Posterior vena cava (tissue), 2 donors: ENCODE results near the gene EOLA2. TPM values are rescaled to one million over a fixed set of nuclear protein-coding genes. Genes with fewer than 3 reads are reported as not detected.
"Not testable (repeated sequence)": the region's sequence is repeated elsewhere in the genome, so short reads cannot be mapped to it uniquely, and the experiment has no call there.

Experiments
- DNase-seq: peaks from one replicate; pipeline ENCODE4 v3.0.0-alpha.2; 2020; ENCODE audit warnings: low spot score
- intact Hi-C, 2 donors: fragments of 100-400 bp; cut with DNase I; formaldehyde crosslinking; loops; one replicate each; pipeline versions ENCODE4 v1.14.1 to v1.14.2; 2022 to 2023
- long read RNA-seq, 2 donors: library from polyadenylated mRNA; unstranded; transcript quantifications; one replicate each; pipeline ENCODE4 v2.0.0, GENCODE V29; 2020 to 2021
- total RNA-seq, 2 donors: library from RNA; stranded (reverse); fragmentation: NEBNext Ultra II Directional; extraction: Animal tissue kit (Norgen Biotek cat#: 25700); gene quantifications; one replicate each; pipeline ENCODE4 v1.2.1, GENCODE V29; 2021
- donor health status: DM: yes; HTN: yes; CAD: no.
- donor health status: DM: yes; HTN: yes; CAD: no.

The EOLA2 gene
- total RNA-seq, result 10 to 100 TPM; 21.5 to 23.0 TPM
- long read RNA-seq, donor 1, partial matches to known transcripts, result 0 of 5 reads
- long read RNA-seq, donor 1, other reads (novel, unspliced or antisense), result 1 of 5 reads
- long read RNA-seq, donor 2, transcript CXorf40B-205 (6 exons, 1,440 nt), result minor isoform, 9 of 39 reads
- long read RNA-seq, donor 2, transcript CXorf40B-203 (5 exons, 1,653 nt), result major isoform, 19 of 39 reads
- long read RNA-seq, donor 2, partial matches to known transcripts, result 1 of 39 reads
- long read RNA-seq, donor 2, other reads (novel, unspliced or antisense), result 8 of 39 reads

DNA sequence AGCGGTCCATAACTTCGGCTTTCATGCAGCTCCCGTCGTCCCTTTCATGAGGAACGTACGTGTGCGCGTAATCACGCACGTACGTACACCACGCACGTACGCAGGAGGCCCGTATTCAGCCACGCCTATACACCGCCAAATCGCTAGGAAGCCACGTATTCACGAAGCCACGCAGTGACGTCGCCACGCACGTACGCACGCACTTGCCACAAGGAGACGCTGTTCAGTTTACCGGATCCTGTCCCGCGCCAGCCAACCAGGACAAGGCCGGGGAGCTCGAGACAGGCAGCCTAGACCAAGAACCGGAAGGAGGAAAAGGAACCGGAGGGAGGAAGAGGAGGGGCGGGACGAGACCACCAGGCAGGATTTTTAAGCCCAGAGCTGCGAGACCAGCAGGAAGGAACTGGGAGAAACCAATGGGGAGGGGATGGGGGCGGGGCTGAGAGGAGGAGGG, at the start of gene EOLA2:
Gene EOLA2 (minus strand): TSS at position 65 of the 454 bp plus-strand sequence. CDS start 4,617 bp downstream, outside the sequence.
- intact Hi-C loops, result no loop called here
- peak; percentile 99 for DNase-seq

DNA sequence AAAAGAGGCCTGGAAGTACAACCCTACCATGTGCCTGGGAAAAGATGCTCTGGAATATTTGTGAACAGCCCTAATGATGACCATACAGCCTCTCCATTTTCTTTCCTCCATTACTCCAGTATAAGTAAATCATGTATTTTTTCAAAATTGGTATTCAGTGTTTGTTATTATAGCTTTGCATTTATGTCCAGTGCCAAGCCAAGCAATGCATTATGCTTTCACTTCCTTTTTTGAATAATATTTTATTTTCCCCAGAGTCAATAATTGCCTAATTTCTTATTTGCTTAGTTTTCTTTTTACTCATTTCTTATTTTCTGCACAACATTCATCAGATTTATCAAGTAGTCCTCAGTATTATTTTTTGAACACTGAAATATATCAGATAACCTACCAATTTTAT, 49.3 kb upstream of the EOLA2 start:
- intact Hi-C loops, result no loop called here
- no peak for DNase-seq

DNA sequence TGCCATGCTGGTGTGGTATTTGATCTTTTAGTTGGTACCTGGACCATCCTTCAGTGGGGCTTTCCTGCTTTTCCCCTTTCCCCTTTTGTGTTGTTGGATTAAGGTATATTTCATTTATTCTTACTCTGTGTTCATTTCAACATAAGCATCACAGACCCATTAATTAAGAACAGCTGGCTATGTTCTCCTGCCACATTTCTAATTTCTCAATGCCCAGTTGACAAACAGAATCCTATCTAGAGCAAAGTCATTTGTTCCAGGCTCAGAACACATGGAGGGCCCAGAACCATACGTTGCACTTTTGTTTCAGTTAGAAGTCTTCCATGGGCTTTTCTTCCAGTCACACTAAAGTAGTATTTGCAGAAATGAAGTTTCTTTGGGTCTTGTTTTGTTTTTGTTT, 46.1 kb upstream of the EOLA2 start:
- intact Hi-C loops, result no loop called here

DNA sequence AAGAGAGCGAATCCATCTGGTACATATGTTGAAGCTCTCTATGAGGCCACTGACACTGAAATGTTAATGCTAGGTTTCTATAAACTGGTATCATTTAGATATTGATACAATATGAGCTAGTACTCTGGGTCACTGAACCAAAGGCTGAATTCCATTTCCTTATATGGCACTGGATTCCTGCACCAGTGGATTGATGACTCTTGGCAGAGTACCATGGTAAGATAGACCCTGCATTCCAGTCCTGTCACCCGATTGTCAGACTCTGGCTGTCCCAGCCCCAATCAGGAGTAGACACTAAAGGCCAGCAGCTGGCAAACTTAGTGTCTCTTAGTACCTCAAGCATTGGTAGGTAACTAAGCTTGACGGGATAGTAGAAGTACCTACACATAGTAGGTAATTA, 44.0 kb upstream of the EOLA2 start:
- intact Hi-C loops, result no loop called here

More for the DNA sequence above, 46.1 kb upstream of the EOLA2 start:
- no peak for DNase-seq

DNA sequence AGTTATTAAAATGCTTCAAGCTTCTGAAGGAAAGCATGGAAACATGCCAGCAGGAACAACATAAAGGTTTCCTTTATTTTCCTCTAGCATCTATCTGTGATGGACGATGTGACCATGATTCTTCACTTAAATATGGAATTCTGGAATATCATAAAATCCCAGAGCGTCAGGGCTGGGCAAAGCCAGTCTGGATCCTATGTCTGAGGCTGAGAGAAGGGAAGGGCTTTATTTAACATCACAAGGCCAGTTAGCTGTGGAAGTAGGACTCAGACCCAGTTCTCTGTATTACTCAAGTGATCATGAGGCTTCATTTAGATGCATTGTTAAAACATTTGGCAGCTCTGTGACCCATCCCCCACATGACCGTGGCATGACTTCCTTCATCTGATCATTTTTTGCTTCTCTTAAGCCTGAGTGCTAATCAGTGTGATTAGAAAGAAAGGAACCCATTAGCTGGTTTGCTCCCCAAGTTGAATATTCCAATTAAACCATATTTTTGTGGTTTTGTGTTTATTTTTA, 40.9 kb upstream of the EOLA2 start:
- intact Hi-C loops, result no loop called here
- DNase-seq, result no peak

More for the DNA sequence above, 44.0 kb upstream of the EOLA2 start:
- no peak for DNase-seq

DNA sequence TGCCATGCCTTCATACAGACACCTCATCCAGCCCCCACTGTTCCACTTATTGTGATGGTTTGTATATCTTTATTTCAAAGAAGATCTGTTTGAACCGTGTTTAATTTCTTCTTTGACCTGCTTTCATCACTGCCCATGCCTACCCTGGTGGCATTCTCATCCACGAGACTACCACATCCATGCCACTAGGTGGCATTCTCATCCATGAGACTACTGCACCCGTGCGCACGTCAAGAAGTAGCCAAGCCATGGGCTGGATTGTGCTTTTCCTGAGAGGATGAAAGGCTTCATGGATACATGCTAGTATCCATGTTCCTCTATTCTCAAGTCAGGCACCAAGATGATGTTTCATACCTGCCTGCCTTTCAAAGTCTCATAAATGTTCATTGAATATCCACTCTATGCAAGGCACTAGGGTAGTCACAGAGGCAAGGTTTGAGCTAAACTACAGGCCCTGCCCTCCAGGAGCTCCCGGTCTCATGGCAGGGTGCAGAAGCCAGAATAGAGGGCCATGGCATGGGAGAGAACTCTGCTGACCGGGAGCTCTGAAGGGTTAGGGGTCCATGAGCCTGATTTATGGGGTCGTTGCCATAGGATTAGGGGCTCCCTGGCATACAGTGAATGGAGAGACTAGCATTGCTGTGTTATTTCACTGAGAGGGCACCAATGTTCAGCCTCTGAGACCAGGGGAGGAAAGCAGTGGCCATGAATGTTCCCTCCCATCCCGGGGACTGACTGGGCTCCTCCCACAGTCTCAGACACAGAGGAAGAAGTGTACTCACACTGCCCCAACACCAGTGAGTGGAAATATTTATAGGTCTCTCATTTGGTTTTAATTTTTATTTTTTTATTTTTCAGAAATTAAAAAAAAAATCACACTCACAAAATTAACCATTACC, 24.8 kb upstream of the EOLA2 start:
- no peak for DNase-seq
- intact Hi-C loops, result loop anchor here in 1 of 2 donors (5.0 kb wide), 1 partner anchor 524 kb away; no protein-coding TSS in a partner anchor

DNA sequence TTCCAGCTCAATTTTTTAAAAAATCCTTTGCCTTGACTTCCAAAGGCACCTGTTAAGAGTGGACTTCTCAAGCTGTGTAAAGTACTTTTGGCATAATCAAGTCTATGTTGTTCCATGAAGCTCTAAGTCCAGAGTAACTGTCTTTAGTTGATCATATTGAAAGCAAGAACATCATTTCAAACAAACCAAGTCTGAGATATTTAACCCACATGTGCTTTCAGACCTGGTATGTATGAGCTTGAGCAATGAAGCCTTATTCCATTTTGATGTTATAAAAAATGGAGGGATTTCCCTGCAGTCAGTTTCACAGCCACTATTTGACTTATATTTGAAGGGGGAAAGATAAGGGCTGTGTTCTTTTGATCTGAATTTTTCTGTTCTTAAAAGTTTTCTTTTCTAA, 23.7 kb upstream of the EOLA2 start:
- no peak for DNase-seq
- intact Hi-C loops, result loop anchor here in 1 of 2 donors (5.0 kb wide), 1 partner anchor 525 kb away; no protein-coding TSS in a partner anchor

DNA sequence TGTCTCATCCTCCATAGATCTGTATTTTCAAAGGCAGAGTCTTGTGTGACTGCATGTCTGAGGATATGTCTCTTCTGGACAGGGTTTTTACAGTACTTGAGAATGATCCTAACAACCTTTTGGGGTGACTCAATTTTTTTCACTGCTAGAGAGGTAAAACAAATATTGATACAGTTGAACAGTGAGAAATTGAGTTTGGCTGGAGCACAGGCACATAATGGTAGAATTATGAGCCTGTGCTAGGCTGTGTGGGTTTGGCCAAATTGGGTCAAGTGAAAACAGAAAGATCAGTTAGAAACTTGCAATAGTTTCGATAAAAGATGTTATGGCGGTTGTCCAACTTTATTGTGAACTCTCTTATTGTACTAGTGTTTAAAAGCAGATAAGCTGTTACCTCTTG, 23.3 kb upstream of the EOLA2 start:
- intact Hi-C loops, result loop anchor here in 1 of 2 donors (5.0 kb wide), 1 partner anchor 526 kb away; no protein-coding TSS in a partner anchor
- no peak for DNase-seq

DNA sequence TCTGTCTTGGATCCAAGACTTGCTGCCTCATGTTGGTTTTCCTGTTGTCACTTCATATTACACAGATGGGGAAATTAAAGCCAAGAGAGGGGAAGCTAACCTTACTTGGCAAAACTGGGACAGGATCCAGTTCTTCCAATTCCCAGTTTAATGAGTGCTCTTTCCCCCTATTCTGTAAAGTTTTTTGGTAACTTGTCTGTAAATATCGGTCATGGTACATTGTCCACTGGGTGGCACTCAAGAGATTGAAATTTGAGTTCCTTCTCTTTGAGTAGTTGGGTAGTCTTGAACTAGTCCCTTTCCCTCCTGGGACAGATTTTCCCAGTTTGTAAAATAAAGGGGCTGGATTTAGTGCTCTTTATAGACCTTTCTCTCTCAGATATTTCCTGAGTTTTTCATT, 12.4 kb upstream of the EOLA2 start:
- intact Hi-C loops, result loop anchor here in 1 of 2 donors (10.0 kb wide), 2 partner anchors 414 to 744 kb away; partner anchors contain the start of genes MAMLD1 and MTMR1
- DNase-seq, result no peak

DNA sequence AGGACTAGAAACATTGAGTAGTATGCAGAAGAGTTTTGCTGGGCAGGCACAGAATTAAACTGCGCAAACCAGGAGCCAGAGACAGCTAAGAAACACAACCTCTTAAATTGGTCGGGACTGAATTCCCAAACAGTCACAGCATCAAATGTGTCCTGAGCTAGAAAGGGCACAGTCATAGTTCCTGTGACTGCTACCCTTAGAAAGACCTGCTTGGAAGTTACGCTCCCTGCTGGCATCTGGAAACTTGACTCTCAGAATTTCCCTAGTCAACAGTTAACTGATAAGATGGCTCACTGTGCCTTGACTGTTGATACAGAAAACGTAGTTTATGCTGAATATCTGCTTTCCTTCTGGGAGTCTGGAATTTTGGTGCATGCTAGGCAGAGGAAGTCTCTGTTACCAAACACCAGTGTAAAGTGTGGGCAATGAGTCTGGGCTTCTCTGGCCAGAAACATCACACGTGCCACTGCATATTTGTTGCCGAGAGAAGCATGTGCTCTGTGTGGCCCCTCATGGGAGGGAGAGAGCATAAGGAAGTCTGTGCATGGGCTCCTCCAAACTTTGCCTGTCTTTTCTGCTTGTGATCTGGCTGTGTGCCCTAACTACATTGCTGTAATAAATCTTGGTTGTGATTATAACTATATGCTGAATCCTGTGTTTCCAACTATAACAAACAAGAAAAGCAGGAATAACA, 11.6 kb upstream of the EOLA2 start:
- no peak for DNase-seq
- intact Hi-C loops, result loop anchor here in 1 of 2 donors (10.0 kb wide), 2 partner anchors 415 to 745 kb away; partner anchors contain the start of genes MAMLD1 and MTMR1

DNA sequence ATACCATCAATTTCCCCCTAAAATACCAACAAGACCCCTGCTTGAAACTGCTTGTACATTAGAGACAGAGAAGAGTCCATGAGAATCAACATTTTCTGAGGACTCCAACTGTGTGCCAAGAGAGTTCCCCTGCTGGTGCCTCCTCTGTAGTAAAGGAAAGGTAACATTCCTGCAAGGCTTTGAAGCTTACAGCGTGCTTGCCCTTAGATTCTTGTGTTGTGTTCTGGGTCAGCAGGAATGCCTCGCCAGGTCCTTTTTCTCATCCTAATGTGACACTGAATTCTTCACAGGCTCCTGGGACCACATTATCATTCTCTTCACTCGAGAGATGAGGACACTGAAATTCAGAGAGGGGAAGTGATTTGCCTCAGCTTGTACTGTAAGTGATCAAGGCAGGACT, 9.7 kb upstream of the EOLA2 start:
- intact Hi-C loops, result no loop called here
- no peak for DNase-seq

DNA sequence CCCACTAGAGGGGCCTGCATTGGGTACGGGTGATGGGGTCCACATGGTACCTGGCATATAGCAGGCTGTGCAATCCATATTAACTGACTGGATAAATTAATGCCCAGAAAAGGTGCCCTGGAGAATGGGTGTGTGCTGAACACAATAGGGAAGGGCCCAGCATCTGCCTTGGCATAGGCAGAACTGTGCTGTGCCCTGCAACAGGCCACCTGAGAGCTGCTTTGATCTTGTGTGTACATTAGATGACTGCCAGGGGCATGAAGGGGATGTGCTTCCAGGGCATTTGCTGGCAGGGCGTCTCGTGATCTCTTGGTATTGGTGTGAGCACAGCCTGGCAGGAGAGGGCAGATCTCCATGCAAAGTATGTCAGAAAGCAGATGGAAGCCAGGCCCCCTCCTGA, 8.6 kb upstream of the EOLA2 start:
- DNase-seq, intact Hi-C loops: not testable (repeated sequence)

DNA sequence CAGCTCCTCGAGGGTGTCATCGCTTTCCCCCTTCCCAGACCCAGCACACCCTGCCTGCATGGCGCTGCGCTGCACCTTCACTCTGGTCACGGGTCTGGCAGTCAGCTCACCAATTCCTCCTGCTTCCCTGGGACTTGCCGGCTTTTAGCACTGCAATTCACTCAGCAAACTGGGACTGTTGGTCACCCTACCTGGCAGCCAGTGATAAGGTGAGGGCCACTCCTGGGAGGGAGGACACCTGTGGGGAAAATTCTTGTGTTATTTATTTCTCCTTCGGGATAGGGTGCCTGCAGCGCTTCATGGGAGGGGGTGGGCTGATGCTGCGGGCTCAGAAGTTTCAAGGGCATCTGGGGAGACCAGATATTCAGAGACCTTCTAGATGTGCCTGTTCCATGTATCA, 7.5 kb upstream of the EOLA2 start:
- intact Hi-C loops, DNase-seq: not testable (repeated sequence)

DNA sequence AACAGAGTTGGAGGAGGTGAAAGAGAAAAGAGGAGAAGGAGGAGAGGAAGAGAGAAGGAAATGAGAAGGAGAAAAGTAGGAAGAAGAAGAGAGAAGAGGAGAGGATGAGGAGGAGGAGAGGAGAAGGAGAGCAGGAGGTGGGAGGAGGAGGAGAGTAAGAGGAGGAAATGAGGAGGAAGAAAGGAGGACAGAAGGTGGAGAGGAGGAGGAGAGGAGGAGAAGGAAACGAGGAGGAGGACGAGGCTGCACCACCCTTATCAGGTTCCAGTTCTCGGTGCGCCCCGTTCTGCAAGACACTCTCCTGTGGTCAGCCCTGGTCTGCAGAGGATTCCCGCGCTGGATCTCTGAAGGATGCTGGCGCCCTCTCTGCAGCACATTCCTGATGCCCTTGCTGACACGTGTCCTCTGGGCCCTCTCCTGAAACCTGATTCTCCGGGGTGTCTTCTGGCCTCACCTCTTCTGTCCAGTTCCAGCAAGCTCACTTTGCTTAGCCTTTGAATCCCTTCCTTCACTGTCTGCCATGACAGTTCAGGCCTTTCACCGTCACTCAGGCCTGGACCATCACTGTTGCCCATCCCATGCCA, 6.9 kb upstream of the EOLA2 start:
- intact Hi-C loops, result not testable (repeated sequence)

DNA sequence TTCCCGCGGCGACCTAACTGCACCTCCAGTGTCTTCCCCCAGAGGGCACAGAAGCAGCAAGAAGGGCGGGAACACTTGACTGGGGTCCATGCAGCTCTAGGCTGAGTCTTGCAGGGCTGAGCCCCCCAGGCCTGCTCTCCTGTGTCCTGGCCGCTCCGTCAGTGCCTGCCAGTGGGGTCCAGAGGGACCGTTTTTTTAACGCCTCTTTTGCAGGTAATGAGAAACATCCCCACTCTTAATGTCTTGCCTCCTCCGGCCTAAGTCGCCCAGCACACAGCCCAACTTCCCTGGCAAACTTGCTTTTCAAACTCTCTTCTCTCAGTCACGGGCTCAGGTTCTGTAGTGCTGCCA, 2.4 kb upstream of the EOLA2 start:
- DNase-seq, intact Hi-C loops: not testable (repeated sequence)

More for the DNA sequence above, 6.9 kb upstream of the EOLA2 start:
- peak; percentile 64 for DNase-seq

DNA sequence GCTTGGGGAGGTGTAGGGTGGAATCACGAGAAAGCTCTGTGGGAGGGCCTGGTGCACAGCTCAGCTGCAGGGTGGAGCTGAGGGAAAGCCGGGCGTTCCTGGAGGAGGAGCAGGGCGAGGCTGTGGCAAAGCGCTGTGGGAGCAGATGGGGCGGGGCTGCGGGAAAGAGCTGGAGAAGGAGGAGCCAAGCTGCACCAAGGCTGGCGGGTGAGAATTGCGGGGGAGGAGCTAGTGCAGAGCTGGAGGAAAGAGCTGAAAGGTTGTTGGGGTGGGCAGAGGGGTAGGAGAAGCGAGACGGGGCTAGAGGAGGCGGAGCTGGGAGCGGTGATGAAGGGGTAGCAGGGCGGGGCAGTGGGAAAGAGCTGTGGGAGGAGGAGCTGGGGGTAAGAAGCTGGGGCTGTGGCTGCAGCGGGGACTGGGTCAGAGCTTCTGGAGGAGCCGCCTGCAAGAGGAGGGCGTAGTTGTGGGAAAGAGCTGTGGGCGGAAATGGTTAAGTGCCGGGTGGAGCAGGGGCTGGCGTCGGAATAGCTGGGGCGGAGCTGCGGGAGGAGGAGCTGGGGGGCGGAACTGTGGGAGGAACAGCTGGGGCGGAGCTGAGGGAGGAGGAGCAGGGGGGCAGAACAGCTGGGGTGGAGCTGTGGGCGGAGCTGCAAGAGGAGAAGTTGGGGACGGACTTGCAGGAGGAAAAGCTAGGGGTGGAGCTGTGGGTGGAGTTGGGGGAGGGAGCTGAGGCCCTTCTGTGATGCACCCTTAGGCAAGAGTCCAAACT, 1.8 kb upstream of the EOLA2 start:
- DNase-seq, result peak; percentile 98
- intact Hi-C loops, result no loop called here

DNA sequence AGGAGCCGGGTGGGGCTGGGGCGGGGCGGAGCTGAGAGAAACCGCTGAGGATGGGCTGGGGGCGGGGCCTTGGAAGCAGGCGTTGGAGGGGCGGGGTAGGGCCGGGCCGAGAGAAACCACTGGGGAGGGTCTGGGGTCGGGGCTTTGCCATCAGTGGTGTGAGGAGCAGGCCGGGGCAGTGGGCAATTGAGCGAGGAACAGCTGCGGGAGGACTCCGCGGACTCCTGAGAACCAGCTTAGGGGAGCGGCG, 1.3 kb upstream of the EOLA2 start:
- no peak for DNase-seq
- intact Hi-C loops, result no loop called here

DNA sequence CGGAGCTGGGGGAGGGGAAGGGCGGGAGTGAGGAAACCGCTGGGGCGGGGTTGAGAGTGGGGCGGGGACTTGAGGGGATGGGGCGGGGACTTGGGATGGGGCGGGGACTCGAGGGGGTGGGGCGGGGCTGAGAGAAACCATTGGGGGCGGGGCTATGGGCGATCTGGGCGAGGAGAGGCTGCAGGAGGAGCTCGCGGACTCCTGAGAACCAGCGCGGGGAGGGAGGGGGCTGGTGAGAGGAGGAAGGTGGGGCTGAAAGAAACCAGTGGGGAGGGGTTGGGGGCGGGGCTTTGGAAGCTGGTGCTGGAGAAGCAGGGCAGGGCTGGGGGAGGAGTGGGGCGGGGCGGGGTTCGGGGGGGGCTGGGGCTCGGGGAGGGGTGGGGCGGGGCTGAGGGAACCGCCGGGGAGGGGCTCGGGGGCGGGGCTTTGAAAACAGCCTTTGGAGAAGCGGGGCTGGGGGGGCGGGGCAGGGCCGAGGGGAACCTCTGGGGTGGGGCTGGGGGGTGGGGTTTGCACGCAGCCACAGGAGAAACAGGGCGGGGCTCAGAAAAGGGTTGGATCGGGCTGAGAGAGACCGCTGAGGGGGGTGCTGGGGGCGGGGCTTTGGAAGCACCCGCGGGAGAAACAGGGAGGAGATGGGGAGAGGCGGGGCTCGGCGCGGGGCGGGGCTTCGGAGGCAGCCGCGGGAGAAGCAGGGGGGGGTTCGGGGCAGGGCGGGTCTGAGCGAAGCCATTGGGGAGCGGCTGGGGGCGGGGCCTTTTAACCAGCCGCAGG, 777 bp upstream of the EOLA2 start:
- intact Hi-C loops, result no loop called here
- DNase-seq, result peak; percentile 98
